NB4 (cell line): ENCODE data around the gene PIP5K1B.

Experiments
- MYC ChIP-seq: IDR thresholded peaks from 2 replicates; pipeline ENCODE4 v1.6.1; 2011; ENCODE audit warnings: low read depth, low read length
- TF ChIP-seq, protein P1 (sequence below): IDR thresholded peaks from one replicate; pipeline ENCODE4 v1.5.1; 2012; ENCODE audit warnings: low read depth, low read length

DNA sequence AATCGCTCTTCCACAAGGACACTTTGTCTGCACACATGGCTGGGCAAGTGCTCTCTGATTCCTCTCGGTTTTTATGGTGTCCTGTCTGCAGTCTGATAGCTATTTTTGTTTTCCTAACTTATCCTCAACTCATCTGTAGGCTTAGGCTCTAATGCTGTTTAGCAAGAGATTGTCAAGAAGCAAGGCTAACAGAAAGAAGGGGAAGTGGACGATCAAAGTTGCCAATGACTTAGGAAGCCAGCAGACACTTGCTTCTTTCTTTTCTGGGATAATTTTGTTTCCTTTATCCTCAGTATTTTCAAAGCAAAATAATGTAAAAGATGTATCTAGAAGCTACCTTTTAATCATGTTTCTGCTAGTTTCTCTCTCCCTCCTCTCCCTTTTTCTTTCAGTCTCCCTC is 178.2 kb downstream of the PIP5K1B start:
- TF ChIP-seq, protein P1, sequence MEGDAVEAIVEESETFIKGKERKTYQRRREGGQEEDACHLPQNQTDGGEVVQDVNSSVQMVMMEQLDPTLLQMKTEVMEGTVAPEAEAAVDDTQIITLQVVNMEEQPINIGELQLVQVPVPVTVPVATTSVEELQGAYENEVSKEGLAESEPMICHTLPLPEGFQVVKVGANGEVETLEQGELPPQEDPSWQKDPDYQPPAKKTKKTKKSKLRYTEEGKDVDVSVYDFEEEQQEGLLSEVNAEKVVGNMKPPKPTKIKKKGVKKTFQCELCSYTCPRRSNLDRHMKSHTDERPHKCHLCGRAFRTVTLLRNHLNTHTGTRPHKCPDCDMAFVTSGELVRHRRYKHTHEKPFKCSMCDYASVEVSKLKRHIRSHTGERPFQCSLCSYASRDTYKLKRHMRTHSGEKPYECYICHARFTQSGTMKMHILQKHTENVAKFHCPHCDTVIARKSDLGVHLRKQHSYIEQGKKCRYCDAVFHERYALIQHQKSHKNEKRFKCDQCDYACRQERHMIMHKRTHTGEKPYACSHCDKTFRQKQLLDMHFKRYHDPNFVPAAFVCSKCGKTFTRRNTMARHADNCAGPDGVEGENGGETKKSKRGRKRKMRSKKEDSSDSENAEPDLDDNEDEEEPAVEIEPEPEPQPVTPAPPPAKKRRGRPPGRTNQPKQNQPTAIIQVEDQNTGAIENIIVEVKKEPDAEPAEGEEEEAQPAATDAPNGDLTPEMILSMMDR, result no peak
- no peak for TF ChIP-seq MYC
